ENCODE results near the gene ANGPTL5.

DNA sequence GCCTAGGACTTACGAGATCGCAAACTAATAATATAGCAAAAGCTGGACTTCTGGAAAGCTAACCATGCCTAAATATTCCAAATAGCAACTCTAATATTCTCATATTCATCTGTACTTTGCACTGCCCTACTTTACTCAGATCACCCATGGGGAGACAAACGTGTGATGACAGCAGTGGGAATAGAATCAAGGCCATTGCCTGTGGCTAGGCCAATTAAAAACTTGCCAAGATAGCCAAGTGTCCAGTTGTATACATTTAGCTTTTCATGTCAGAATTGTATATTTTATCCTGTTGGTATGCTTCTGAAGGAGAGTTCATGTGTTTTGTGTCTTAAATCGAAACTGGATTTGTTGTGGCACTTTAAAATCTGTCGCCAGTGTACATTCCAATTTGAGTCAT, 2.7 kb downstream of the ANGPTL5 start:
- no peak for TF ChIP-seq GATA3 (IDR thresholded peaks at IDR 0.05; ENCODE audit: low read depth, low read length)
- no peak for TF ChIP-seq GATA2 (IDR thresholded peaks at IDR 0.05; ENCODE audit: low read depth, low read length)

Measured in SH-SY5Y (cell line).